Adipose tissue (tissue), 3 donors: ENCODE results near the gene PPIL4. TPM values are rescaled to one million over a fixed set of nuclear protein-coding genes. Genes with fewer than 3 reads are reported as not detected.
A peak's percentile ranks its signal among the peaks of the same experiment; 100 is the strongest.

Source experiments
- H3K27ac ChIP-seq: one replicate; pipeline ENCODE4 v1.5.1; 2013; ENCODE audit warnings: low read depth, low read length
- WGBS, 3 donors: extraction: QIAGEN DNeasy Blood & Tissue Kit; methylation state at CpG; one replicate each; pipeline ENCODE4 v1.1.7; 2013; 5-methylcytosine and 5-hydroxymethylcytosine counted together
- polyA plus RNA-seq, 3 donors: library from polyadenylated mRNA; stranded (reverse); fragments of 200-250 nt; gene quantifications; one replicate each; pipeline ENCODE4 v1.2.3, GENCODE V29; 2013
- donor health status: healthy with polysubstance abuse.
- donor health status: Bipolar disorder and iron deficiency.
- donor health status: healthy.

Gene PPIL4, protein sequence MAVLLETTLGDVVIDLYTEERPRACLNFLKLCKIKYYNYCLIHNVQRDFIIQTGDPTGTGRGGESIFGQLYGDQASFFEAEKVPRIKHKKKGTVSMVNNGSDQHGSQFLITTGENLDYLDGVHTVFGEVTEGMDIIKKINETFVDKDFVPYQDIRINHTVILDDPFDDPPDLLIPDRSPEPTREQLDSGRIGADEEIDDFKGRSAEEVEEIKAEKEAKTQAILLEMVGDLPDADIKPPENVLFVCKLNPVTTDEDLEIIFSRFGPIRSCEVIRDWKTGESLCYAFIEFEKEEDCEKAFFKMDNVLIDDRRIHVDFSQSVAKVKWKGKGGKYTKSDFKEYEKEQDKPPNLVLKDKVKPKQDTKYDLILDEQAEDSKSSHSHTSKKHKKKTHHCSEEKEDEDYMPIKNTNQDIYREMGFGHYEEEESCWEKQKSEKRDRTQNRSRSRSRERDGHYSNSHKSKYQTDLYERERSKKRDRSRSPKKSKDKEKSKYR
- 10 to 100 TPM in 2 of 3 donors, 1 to 10 TPM in 1; 6.7 to 28.6 (median 13.6) TPM for polyA plus RNA-seq

DNA sequence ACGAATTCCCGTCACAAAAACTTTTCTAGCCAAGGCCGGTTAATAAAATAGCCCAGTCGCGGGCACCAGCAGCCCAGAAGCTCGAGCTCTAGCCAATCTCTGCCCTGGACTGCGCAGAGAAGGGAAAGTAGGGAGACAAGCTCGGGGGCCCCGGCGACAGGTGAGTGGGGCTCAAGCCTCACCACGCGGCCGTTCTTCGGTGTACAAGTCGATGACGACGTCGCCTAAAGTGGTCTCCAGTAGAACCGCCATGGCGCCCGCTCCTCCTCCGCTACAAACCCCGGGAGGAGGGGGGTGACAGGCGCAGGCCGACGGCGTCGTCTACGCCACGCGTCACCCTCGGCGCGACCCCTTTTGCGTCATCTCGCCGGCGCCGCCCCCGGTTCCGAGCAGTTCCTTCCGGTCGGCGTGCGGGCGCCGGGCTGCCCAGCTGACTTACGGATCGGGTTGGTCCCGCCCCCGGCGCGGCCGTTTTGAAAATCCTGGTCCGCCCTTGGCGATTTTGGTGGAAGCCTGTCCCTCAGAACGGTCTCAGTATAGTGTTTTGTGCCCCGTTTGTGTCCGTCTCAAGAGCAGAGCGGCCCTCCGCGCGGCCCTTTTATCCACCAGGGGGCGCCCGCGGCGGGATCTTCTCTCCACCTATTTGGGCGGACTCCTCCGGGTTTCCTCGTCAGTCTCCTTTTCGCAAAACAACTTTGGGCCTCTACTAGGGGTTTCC, at the start of gene PPIL4:
PPIL4 (minus strand) TSS at position 290 of the 718 bp plus-strand sequence; CDS start at position 252, 38 bp downstream.
- H3K27ac ChIP-seq: peak within 1 kb of the TSS; percentile 89
- 0 to 1% (median 0%) methylated on average over 65 to 71 of the region's 71 CpGs for WGBS, 3 donors

DNA sequence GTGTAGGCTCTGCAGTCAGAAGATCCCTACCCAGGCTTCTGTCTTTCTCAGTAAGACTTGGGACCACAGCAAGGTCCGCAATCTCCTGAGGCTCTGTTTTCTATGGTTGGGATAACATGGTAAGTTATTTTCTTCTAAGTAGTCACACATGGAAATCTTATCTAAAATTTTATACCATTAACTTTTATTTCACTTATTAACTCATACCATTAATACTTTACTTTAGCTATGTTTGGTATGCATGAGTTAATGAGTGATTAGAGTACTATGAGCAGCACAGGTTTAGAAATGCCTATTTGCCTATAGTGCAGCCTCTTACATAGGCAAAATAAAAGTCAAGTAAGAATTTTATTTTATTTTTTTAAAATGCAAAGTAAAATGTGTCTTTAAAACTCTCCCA, 47.6 kb upstream of the PPIL4 start:
- WGBS, 3 donors: 87 to 100% (median 100%) methylated on average over 1 of the region's 1 CpG
- no peak overlapping the region for H3K27ac ChIP-seq

DNA sequence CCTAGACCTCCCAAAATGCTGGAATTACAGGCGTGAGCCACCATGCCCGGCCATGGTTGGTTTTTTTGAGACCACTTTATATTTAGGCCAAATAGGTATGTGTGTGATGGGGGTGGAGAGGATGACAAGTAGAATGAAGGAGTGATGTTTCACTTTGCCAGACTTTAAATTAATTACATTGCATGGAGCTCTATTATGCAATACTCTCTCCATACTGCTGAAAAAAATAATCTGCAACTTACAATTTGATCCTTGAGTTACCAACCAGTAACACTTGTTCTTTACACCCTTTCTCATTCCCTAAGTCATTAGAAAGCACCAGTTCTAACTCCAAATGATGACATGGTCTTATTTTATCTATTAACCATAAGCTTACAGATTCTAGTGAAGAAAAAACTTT, 47.1 kb upstream of the PPIL4 start:
- 95 to 97% (median 96%) methylated on average over 2 of the region's 2 CpGs for WGBS, 3 donors

DNA sequence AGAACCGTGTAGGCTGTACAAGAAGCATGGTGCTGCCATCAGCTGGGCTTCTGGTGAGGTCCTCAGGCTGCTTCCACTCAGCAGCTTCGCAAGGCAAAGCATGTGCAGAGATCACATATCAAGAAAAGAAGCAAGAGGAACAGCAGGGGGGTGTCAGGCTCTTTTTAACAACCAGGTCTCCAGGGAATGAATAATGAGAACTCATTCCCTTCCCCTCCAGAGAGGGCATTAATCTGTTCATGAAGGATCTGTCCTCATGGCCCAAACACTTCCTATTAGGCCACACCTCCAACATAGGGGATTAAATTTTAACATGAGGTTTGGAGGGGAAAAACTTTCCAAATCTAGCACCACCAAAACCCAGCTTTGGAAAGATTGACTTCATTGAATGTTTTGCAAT, 40.3 kb upstream of the PPIL4 start:
- WGBS, 3 donors: 97 to 100% (median 99%) methylated on average over 2 of the region's 2 CpGs
- H3K27ac ChIP-seq: no peak overlapping the region

More for the DNA sequence above, 47.1 kb upstream of the PPIL4 start:
- H3K27ac ChIP-seq: no peak overlapping the region

DNA sequence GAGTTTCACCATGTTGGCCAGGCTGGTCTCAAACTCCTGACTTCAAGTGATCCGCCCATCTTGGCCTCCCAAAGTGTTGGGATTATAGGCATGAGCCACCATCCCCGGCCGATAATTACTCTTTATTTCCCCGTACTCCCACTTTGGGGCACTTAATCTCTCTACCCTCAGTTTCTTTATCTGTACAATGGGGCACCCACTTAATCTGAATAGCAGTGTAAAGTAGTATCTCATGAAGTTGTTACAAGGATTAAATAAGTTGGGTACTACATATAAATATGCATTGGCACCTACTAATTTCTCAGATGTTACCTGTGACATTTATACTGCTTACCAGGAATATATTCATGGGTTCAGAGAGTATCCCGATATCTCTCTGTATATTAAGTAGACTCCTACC, 35.5 kb upstream of the PPIL4 start:
- 95 to 97% (median 96%) methylated on average over 5 of the region's 5 CpGs for WGBS, 3 donors
- no peak overlapping the region for H3K27ac ChIP-seq

DNA sequence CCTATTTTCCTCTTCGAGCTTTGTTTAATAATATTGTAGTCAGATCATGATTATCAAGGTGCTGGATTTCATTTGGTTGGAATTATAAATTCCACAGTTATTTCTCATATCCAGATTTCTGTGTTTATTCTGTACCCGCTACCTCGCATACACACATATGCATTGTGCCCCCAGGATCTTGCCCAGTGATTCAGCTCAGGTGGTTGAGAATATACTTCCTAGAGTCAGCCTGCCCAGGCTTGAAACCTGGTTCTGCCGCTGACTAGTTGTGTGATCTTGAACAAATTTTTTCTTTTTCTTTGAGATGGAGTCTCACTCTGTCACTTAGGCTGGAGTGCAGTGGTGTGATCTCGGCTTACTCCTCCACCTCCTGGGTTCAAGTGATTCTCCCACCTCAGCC, 35.0 kb upstream of the PPIL4 start:
- WGBS, 3 donors: 98 to 99% (median 98%) methylated on average over 5 of the region's 5 CpGs
- H3K27ac ChIP-seq: no peak overlapping the region

DNA sequence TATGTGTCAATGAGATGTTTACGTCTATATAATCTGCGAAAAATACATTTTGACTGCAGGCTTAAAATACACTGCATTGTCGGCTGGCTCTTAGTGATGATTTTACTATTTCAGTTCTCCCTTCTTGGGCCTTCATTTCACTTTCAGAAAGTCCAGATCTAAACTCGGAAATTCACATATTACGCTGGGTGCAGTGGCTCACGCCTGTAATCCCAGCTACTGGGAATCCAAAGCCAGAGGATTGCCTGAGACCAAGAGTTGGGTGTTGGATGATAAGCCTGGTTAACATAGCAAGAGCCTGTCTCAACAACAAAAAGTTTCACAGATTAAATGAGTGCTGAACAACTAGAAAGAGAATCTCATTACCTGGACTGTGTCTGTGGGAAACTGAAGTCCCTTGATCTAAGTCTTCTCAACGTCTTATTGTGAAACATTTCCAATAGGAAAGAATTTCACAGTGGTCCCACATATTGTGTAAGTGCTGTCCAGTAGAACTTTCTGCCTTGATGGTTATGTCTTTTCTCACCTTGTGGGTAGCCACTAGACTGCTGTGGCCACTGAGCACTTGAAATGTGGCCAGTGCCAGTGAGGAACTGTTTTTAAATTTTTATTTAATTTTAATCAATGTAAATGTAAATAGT, 22.2 kb upstream of the PPIL4 start:
- no peak overlapping the region for H3K27ac ChIP-seq
- WGBS, 3 donors: 87 to 88% (median 87%) methylated on average over 7 of the region's 7 CpGs

DNA sequence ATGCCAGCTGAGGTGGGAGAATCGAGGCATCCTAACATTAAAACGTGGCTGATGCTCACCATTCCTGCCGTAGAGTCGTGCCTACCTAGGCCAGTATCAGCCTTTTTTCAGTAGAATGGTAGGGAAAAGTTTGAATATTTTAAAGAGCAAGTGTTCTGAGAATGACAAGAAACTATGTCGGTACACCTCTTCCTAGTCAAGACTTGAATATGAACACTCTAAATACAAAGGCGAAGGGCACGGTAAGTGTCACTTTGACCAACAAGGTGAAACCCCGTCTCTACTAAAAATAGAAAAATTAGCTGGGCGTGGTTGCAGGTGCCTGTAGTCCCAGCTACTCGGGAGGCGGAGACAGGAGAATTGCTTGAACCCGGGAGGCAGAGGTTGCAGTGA, 21.3 kb upstream of the PPIL4 start:
- 19 to 45% (median 37%) methylated on average over 12 of the region's 12 CpGs for WGBS, 3 donors
- no peak overlapping the region for H3K27ac ChIP-seq

DNA sequence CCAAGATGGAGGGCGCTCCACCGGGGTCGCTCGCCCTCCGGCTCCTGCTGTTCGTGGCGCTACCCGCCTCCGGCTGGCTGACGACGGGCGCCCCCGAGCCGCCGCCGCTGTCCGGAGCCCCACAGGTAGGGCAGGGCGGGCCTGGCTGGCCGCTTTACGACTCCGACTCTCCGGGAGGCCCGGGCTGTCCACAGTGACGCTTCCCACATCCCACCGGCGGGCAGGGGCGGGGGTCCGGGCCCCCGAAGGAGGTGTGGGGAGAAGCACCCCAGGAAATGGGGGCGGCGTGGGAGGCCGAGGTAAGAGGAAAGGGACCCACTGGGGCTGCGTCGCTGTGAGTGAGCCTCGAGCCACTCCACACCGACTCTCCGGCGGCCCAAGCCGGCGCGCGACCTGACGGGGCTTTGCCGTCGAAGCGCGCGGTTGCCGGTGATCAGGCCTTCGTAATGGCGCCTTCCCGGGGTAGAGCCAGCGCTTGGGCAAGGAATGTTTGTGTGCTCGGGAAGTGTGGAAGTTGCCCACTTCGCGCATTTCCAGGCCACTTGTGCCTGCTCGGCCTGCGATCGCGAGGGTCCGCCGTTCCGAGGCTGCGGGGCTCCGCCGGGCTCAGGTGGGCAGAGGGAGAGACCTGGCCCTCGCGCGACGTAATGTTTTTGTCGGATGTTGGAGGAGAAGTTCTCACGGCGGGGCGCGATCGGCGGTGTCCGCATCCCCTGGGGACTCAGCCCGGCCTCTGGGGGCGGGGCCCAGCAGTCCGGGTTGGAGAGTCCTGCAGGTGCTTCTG, 20.8 kb upstream of the PPIL4 start:
- WGBS, 3 donors: 0 to 1% (median 0%) methylated on average over 67 to 81 of the region's 81 CpGs
- peak overlapping the region; percentile 6 for H3K27ac ChIP-seq

DNA sequence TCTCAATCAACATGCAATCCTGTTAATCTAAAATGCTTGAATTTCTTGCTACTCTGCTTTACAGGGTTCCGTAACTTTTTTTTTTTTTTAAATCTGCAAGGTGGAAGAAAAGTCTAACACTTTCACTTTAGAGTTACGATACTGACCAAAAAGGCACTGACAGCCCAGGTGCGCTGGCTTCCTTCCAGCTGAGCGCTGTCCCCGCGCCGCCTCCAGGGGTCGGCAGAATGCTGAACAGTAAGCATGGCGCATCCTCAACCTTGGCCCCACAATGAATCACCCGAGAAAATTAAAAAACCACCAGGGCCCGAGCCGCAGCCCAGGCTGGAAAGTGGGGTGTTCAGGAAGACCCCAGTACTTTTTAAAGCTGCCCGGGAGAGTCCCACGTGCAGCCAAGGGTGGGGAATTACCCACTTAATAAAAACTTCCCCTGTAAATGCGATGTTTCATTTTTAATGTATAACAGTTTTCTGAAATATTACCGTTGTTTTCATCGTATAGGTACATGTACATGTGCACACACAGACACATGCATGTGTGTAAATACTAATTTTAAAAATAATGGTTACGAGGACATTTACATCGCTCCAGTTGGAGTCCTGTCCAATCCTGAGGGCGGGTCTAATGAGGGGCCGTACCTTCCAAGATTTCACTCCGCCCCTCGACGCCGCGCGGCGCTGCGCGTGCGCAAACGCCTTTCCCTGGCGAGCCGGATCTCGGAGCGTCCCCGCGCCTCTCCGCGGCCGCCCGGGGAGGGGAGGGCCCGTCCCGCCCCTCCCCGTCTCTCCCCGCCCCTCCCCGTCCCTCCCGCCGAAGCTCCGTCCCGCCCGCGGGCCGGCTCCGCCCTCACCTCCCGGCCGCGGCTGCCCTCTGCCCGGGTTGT, 19.9 kb upstream of the PPIL4 start, which contains the start of gene GINM1:
GINM1 (plus strand) TSS at position 849 of the 883 bp plus-strand sequence. CDS start 40 bp downstream, outside the sequence.
- H3K27ac ChIP-seq: peak within 1 kb of the TSS; percentile 6
- WGBS, 3 donors: 0 to 1% (median 1%) methylated on average over 41 to 58 of the region's 59 CpGs

DNA sequence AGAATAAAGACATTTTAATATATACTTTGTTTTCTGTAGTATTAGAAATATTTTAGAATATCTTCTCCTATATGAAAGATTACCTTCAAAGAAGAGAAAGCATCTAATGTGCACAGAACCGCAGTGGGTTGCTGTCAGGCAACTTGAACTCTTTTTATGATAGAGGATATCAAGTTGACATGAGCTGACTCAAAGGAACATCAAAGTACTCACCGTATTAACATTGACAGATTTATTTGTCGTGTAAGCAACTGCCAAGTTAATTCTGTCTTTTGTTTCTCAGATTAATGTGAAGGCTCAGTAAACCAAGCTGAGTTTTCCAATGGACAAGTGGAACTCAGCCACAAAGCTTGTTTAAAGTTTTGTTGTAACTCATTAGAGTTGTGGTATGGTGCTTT, 18.1 kb upstream of the PPIL4 start:
- 55 to 76% (median 70%) methylated on average over 3 of the region's 3 CpGs for WGBS, 3 donors

DNA sequence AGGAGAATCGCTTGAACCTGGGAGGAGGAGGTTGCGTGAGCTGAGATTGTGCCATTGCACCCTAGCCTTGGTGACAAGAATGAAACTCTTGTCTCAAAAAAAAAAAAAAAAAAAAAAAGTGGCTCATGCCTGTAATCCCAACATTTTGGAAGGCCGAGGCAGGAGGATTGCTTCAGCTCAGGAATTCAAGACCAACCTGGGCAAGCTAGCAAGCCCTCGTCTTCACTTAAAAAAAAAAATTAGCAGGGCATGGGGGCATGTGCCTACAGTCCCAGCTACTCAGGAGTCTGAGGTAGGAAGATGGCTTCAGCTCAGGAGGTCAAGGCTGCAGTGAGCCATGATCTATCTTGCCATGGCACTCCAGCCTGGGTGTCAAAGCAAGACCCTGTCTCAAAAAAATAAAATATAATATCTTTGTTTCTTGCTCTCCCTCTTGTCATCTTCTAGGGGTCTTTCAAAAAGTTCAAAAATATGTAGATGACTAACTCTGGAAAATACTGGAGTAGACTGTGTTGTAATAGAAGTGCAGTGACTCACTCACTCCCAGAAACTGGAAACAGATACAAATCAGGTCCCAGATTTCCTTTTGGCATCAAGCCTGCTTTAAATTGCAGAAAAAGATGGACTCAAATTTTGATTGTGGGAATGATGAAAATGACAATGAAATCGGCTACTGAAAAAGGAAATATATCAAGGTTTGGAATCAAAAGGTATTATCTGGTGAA, 17.5 kb upstream of the PPIL4 start:
- WGBS, 3 donors: 85 to 89% (median 85%) methylated on average over 5 of the region's 5 CpGs
- no peak overlapping the region for H3K27ac ChIP-seq

More for the DNA sequence above, 18.1 kb upstream of the PPIL4 start:
- H3K27ac ChIP-seq: no peak overlapping the region

DNA sequence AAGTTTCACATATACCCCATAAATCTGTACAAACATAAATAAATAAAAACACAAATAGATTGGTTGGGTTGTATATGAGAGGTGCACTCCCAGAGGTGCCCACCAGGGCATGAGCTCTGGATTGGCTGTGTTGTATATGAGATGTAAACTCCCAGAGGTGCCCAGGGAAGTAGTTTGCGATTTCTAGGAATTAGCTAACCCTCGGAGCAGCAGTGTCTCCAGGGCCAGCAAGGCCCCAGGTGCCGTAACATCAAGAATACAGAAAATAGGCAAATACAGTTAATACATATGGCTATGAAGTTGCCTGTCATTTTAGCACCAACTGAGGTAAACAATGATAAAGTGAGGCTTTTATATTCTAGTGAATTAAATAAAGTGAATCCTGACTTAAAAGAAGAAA, 14.9 kb upstream of the PPIL4 start:
- 63 to 69% (median 67%) methylated on average over 3 of the region's 3 CpGs for WGBS, 3 donors
- no peak overlapping the region for H3K27ac ChIP-seq

DNA sequence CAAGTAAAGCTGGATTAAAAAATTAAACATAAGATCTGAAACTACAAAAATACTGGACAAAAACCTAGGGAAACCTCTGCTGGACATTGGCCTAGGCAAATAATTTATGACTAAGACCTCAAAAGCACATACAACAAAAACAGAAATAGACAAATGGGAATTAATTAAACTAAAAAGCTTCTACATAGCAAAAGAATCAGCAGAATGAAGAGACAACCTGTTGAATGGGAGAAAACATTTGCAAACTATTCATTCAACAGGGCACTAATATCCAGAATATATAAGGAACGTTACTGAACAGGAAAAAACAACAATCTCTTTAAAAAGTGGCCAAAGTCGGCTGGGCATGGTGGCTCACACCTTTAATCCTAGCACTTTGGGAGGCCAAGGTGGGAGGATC, 13.5 kb upstream of the PPIL4 start:
- no peak overlapping the region for H3K27ac ChIP-seq
- 63 to 74% (median 66%) methylated on average over 2 of the region's 2 CpGs for WGBS, 3 donors

DNA sequence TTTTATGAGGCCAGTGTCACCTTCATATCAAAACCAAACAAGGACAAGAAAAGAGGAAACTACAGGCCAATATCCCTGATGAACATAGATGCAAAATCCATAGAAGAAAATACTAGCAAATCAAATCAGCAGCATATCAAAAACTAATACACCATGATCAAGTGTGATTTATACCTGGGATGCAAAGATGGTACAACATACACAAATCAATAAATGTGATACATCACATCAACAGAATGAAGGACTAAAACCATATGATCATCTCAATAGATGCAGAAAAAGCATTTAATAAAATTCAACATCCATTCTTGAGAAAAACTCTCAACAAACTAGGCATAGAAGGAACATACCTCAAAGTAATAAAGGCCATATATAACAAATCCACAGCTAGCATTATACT, 12.2 kb upstream of the PPIL4 start:
- H3K27ac ChIP-seq: no peak overlapping the region

DNA sequence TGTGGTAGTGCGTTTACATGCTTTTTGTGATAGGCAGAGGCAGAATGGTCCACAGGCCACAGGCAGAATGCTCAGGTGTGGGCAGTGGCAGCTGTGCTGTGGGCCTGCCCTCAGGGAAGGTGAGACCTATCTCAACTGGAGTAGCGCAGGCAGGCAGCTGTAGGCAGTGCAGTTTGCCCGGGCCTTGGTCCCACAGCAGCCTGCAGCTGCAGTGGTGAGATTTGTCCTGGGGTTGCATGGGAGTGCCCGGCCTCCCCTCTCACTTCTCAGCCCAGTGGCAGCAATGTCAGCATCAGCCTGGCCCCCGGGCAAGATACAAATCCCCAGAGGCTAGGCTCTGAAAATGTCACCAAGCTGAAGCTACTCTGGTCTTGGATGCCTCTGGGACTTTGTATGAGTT, 6.1 kb upstream of the PPIL4 start:
- no peak overlapping the region for H3K27ac ChIP-seq
- WGBS, 3 donors: 69 to 82% (median 75%) methylated on average over 5 of the region's 5 CpGs

DNA sequence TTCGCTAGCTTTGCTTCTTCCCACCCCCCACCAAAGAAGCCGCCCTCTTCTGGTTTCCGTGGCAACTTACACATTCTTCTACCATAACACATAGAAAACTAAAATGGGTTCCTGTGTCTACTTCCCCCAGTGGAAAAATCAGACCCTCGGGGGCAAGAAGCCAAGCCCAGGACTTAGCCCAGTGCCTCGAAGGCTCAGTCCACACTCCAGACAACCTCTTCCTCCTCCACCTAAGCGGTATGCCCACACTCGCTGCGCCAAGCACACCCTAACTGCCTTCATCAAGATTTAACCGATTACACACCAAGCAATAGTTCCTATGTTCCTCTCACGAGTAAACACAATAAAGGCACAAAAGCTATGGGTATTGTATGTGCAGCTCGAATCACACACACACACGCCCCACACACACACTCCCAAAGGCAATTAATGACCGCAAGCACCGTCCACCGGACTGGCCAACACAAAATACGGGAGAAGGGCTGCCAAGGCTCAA, 537 bp downstream of the PPIL4 start:
- peak overlapping the region; percentile 89 for H3K27ac ChIP-seq
- 0 to 1% (median 0%) methylated on average over 16 of the region's 16 CpGs for WGBS, 3 donors
